B cell (primary cell): ENCODE measurements around the gene VPS37C. TPM values are rescaled to one million over a fixed set of nuclear protein-coding genes. Genes with fewer than 3 reads are reported as not detected.
A peak's percentile ranks its signal among the peaks of the same experiment; 100 is the strongest.

ENCODE experiments used
- ATAC-seq: fragments of 200-7000 bp; cut with Tn5 transposase; one replicate; pipeline ENCODE4 v1.10.0; 2021; ENCODE audit warnings: low read depth, mild to moderate bottlenecking, moderate number of reproducible peaks, moderate library complexity
- CTCF ChIA-PET: fragments of 350-600 bp; sonication (Branson Sonifier 250); formaldehyde crosslinking; loops from one replicate; lab custom pipeline; 2021; ENCODE audit warnings: antibody characterized with exemption, inconsistent platforms; lab: Charles Lee
- POLR2A ChIA-PET: fragments of 350-600 bp; sonication (Branson Sonifier 250); formaldehyde crosslinking; loops from one replicate; lab custom pipeline; 2021; ENCODE audit warnings: antibody characterized with exemption; lab: Charles Lee
- DNase-seq: peaks from one replicate; pipeline ENCODE4 v3.0.0; 2013
- H2AFZ ChIP-seq: 2 replicates; pipeline ENCODE4 v1.6.1; 2012; ENCODE audit warnings: mild to moderate bottlenecking, low read depth, low read length; ENCODE audit not compliant: insufficient read depth, poor library complexity, severe bottlenecking
- H3K27ac ChIP-seq, 2 donors: 1 replicate in 1 of 2; 2 replicates in 1 of 2; pipeline ENCODE4 v1.5.1; 2012 to 2013; ENCODE audit warnings: low read length in 2 of 2, mild to moderate bottlenecking in 2 of 2, moderate library complexity in 1 of 2
- H3K27me3 ChIP-seq, 4 experiments: fragments of 200-600 bp in 1 of 4; sonication (generic) in 1 of 4; replicated peaks in 1 of 4; 1 replicate in 2 of 4; 2 replicates in 2 of 4; pipeline versions ENCODE4 v1.6.1 to v1.7.0; 2013 to 2016; ENCODE audit warnings: low read length in 3 of 4, mild to moderate bottlenecking in 2 of 4, mixed read lengths in 1 of 4, moderate library complexity in 1 of 4; ENCODE audit not compliant: insufficient read depth in 4 of 4, control insufficient read depth in 3 of 4; ENCODE audit errors: control extremely low read depth in 1 of 4
- H3K36me3 ChIP-seq, 2 experiments: replicated peaks in 1 of 2; 1 replicate in 1 of 2; 2 replicates in 1 of 2; pipeline versions ENCODE4 v1.6.1 to v1.7.1; 2013; ENCODE audit warnings: low read length in 1 of 2; ENCODE audit not compliant: insufficient read depth in 2 of 2, control insufficient read depth in 1 of 2; ENCODE audit errors: control extremely low read depth in 1 of 2, extremely low read depth in 1 of 2
- H3K4me1 ChIP-seq, 2 donors: fragments of 200-600 bp in 1 of 2; sonication (generic) in 1 of 2; 1 replicate in 1 of 2; 2 replicates in 1 of 2; pipeline versions ENCODE4 v1.5.1 to v1.6.1; 2013 to 2017; ENCODE audit warnings: low read length in 2 of 2; ENCODE audit not compliant: control insufficient read depth in 2 of 2, insufficient read depth in 2 of 2
- H3K4me2 ChIP-seq: replicated peaks from 2 replicates; pipeline ENCODE3; 2012; ENCODE audit warnings: mild to moderate bottlenecking, low read depth, low read length; ENCODE audit not compliant: poor library complexity, severe bottlenecking
- H3K4me3 ChIP-seq, 5 experiments: fragments of 200-600 bp in 1 of 5; sonication (generic) in 1 of 5; 1 replicate in 3 of 5; 2 replicates in 2 of 5; pipeline versions ENCODE4 v1.5.1 to v1.7.0; 2011 to 2016; ENCODE audit warnings: low read length in 4 of 5, mild to moderate bottlenecking in 4 of 5, low read depth in 2 of 5, control low read depth in 1 of 5, moderate library complexity in 1 of 5; ENCODE audit not compliant: insufficient read depth in 1 of 5; ENCODE audit errors: control extremely low read depth in 1 of 5, extremely low read depth in 1 of 5
- H3K79me2 ChIP-seq: fragments of 200-600 bp; sonication (generic); one replicate; pipeline ENCODE4 v1.6.0; 2016; ENCODE audit warnings: low read length; ENCODE audit not compliant: control insufficient read depth, insufficient read depth
- H3K9ac ChIP-seq: fragments of 200-600 bp; sonication (generic); 2 replicates; pipeline ENCODE4 v1.6.1; 2017; ENCODE audit warnings: mild to moderate bottlenecking, low read length, moderate library complexity
- H3K9me3 ChIP-seq, 3 donors: one replicate each; pipeline versions ENCODE4 v1.6.1 to v1.7.1; 2013; ENCODE audit warnings: low read length in 2 of 3; ENCODE audit not compliant: control insufficient read depth in 2 of 3, insufficient read depth in 1 of 3; ENCODE audit errors: control extremely low read depth in 1 of 3
- H4K20me1 ChIP-seq: 2 replicates; pipeline ENCODE4 v1.6.0; 2012; ENCODE audit warnings: mild to moderate bottlenecking, low read length; ENCODE audit not compliant: insufficient read depth, control insufficient read depth, poor library complexity, severe bottlenecking
- H3K27ac Mint-ChIP-seq: one replicate; pipeline ENCODE4 v1.8.0; 2021; ENCODE audit warnings: mixed read lengths
- H3K27me3 Mint-ChIP-seq: one replicate; pipeline ENCODE4 v1.8.0; 2021; ENCODE audit warnings: mixed read lengths
- H3K4me1 Mint-ChIP-seq: one replicate; pipeline ENCODE4 v1.8.0; 2021; ENCODE audit warnings: mixed read lengths
- H3K4me3 Mint-ChIP-seq: one replicate; pipeline ENCODE4 v1.8.0; 2021; ENCODE audit warnings: mixed read lengths
- H3K9me3 Mint-ChIP-seq: one replicate; pipeline ENCODE4 v1.8.0; 2022; ENCODE audit warnings: mixed read lengths; ENCODE audit not compliant: insufficient read depth
- EZH2 ChIP-seq: IDR thresholded peaks from 2 replicates; pipeline ENCODE4 v1.6.1; 2012; ENCODE audit warnings: borderline replicate concordance, low read depth, mild to moderate bottlenecking, moderate library complexity, low read length; ENCODE audit not compliant: insufficient read depth, poor library complexity, severe bottlenecking
- WGBS: methylation state at CpG from one replicate; pipeline ENCODE4 v1.1.5; 2013; ENCODE audit warnings: missing lambda C conversion rate; ENCODE audit not compliant: insufficient coverage; 5-methylcytosine and 5-hydroxymethylcytosine counted together
- intact Hi-C: fragments of 100-400 bp; cut with micrococcal nuclease; formaldehyde crosslinking; loops from one replicate; pipeline ENCODE4 v1.10.0; 2022
- polyA plus RNA-seq: library from polyadenylated mRNA; depleted of rRNA; stranded (reverse); fragments of >200 nt; gene quantifications from 2 replicates; pipeline ENCODE4 v1.2.3, GENCODE V29; 2012
- total RNA-seq, 2 donors: library from RNA; stranded (reverse); fragments of 120-200 nt in 1 of 2; gene quantifications; 1 replicate in 1 of 2; 2 replicates in 1 of 2; pipeline versions ENCODE4 v1.2.3 to v1.2.4, GENCODE V29; 2013 to 2022
- TF ChIP-seq, protein P1 (sequence below): fragments of 200-600 bp; IDR thresholded peaks from one replicate; pipeline ENCODE4 v1.8.0; 2022; ENCODE audit warnings: antibody characterized with exemption, mild to moderate bottlenecking

Gene VPS37C
- total and polyA plus RNA-seq, 2 donors (not counting 1 experiment from before 2014, with no cell fraction given), result 6.4 to 20.1 TPM

DNA sequence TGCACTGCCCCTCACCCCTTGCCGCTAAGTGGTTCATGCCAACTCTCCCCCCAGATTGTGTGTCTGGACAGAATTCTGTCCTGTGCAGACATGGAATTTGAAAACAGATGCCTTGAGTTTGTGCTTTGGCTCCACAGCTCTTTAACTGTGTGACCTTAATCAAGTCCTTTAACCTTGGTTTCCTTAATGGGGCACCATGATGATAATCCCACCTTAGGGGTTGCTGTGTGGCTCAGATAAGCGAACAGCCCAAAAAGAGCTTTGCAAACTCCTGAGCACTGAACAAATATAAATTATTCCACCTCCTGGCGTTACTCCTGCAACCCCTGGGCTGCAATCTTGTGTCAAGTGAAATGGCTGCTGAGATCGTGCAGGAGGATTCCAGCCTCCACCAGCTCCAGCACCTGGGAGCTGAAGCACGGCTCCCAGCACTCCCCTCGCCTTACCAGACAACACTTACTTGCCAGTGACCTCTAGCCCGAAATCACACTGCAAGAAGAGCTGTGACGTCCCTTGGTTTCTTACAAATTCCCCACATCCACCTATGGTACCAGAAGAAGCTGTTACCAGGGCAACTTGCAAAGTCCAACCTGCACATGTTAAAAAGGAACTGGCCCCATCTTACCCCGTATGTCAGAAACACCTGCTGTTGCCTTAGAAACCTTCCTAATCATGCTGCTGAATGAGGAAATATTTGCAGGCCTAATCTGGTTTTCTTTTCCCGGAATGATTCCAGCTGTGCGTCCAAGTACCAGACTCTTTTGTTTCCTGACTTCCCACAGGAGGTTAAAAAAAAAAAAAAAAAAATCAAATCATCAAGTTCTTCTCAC is 13.2 kb downstream of the VPS37C start:
- CTCF ChIA-PET, result interaction anchor here (0.7 kb wide), 3 partner anchors 10 to 178 kb away, joined by 3 read pairs; no protein-coding TSS in a partner anchor
- H3K9ac ChIP-seq, result no peak overlapping the region
- peaks cover 0 to 3% of the 10 kb centered on the region in 2 donors for H3K4me1 ChIP-seq
- Mint-ChIP-seq H3K4me1 (peaks cover 12% of the 10 kb centered on the region), H3K9me3 (no peaks in the 10 kb centered on the region), H3K27ac (peak overlapping the region; percentile 5), H3K4me3 (no peak overlapping the region), H3K27me3 (no peaks in the 10 kb centered on the region)
- H3K9me3 ChIP-seq, result no peaks in the 10 kb centered on the region
- ATAC-seq, result no peak
- no peak overlapping the region for H3K4me2 ChIP-seq
- intact Hi-C loops, result no loop called here
- no peak overlapping the region for H2AFZ ChIP-seq
- POLR2A ChIA-PET, result no interaction called here
- no peak for DNase-seq
- H3K4me3 ChIP-seq, result no peak overlapping the region
- peaks cover 2 to 3% of the 10 kb centered on the region in 2 experiments for H3K36me3 ChIP-seq
- TF ChIP-seq EZH2, result no peak
- TF ChIP-seq, protein P1, sequence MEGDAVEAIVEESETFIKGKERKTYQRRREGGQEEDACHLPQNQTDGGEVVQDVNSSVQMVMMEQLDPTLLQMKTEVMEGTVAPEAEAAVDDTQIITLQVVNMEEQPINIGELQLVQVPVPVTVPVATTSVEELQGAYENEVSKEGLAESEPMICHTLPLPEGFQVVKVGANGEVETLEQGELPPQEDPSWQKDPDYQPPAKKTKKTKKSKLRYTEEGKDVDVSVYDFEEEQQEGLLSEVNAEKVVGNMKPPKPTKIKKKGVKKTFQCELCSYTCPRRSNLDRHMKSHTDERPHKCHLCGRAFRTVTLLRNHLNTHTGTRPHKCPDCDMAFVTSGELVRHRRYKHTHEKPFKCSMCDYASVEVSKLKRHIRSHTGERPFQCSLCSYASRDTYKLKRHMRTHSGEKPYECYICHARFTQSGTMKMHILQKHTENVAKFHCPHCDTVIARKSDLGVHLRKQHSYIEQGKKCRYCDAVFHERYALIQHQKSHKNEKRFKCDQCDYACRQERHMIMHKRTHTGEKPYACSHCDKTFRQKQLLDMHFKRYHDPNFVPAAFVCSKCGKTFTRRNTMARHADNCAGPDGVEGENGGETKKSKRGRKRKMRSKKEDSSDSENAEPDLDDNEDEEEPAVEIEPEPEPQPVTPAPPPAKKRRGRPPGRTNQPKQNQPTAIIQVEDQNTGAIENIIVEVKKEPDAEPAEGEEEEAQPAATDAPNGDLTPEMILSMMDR, result no peak
- H3K27ac ChIP-seq, result no peak overlapping the region
- no peaks in the 10 kb centered on the region for H3K27me3 ChIP-seq
- H4K20me1 ChIP-seq, result peaks cover 41% of the 10 kb centered on the region
- peaks cover 77% of the 10 kb centered on the region for H3K79me2 ChIP-seq
- WGBS, result 83% methylated on average over 9 of the region's 11 CpGs

DNA sequence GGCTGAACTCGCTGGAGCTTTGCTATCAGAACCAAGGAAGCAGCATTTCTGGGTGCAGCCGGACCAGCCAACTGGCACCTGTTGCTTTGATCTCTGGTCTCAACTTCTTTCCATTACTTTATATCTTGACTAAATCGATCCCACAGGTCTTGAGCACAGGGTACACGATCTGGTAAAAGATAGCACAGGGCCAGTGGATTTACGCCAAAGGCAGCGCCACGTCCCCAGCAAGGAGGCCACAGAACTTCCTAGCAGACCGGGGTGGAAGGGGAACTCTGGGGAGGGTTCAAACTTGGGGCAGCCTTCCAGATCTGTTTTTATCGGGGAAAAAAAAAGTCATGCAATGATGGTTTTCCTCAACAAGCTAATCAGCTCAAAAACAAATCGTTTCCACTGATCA is 14.0 kb downstream of the VPS37C start:
- ChIA-PET CTCF (interaction anchor here (0.7 kb wide), 2 partner anchors 11 to 178 kb away, joined by 3 read pairs; no protein-coding TSS in a partner anchor), POLR2A (no interaction called here)
- Mint-ChIP-seq H3K27me3 (no peaks in the 10 kb centered on the region), H3K4me3 (no peak overlapping the region), H3K27ac (no peak overlapping the region), H3K4me1 (peaks cover 17% of the 10 kb centered on the region), H3K9me3 (no peaks in the 10 kb centered on the region)
- ATAC-seq, result no peak
- H3K79me2 ChIP-seq, result peaks cover 69% of the 10 kb centered on the region
- no peaks in the 10 kb centered on the region for H3K27me3 ChIP-seq
- H2AFZ ChIP-seq, result no peak overlapping the region
- no peak overlapping the region for H3K27ac ChIP-seq
- H3K4me2 ChIP-seq, result no peak overlapping the region
- DNase-seq, result no peak
- H4K20me1 ChIP-seq, result peaks cover 33% of the 10 kb centered on the region
- H3K4me1 ChIP-seq, result peaks cover 0 to 6% of the 10 kb centered on the region in 2 donors
- peaks cover 2 to 3% of the 10 kb centered on the region in 2 experiments for H3K36me3 ChIP-seq
- intact Hi-C loops, result no loop called here
- no peak overlapping the region for H3K4me3 ChIP-seq
- H3K9me3 ChIP-seq, result no peaks in the 10 kb centered on the region
- TF ChIP-seq, protein P1, result no peak
- TF ChIP-seq EZH2, result no peak
- no peak overlapping the region for H3K9ac ChIP-seq
- WGBS, result 75% methylated on average over 7 of the region's 10 CpGs
